G401 (cell line): ENCODE results near the gene SLC5A2. TPM values are rescaled to one million over a fixed set of nuclear protein-coding genes. Genes with fewer than 3 reads are reported as not detected.
"Not testable (repeated sequence)": the region's sequence is repeated elsewhere in the genome, so short reads cannot be mapped to it uniquely, and the experiment has no call there.

Experiments
- DNase-seq: peaks from one replicate; pipeline ENCODE4 v3.0.0-alpha.2; 2015; ENCODE audit warnings: low spot score
- in situ Hi-C: cut with HindIII; loops from 2 replicates; pipeline ENCODE4 v1.10.0; 2016; ENCODE audit warnings: low sequenced_read_pairs, mixed read lengths
- total RNA-seq: library from RNA; depleted of rRNA; stranded (reverse); fragments of >200 nt; shearing (Covaris generic); gene quantifications from 2 replicates; pipeline ENCODE4 v1.2.3, GENCODE V29; 2014

SLC5A2 gene
- total RNA-seq, 1 experiment from 2014 or later: not detected

- no peak for DNase-seq
- in situ Hi-C loops: no loop called here
Measured at GRCh38 chr16:31513884-31514283, 31.0 kb downstream of the SLC5A2 start.

- DNase-seq: no peak
- in situ Hi-C loops: no loop called here
Measured at GRCh38 chr16:31517800-31518402, 35.0 kb downstream of the SLC5A2 start.

- no peak for DNase-seq
- in situ Hi-C loops: no loop called here
Measured at GRCh38 chr16:31519759-31520431, 37.0 kb downstream of the SLC5A2 start.

- in situ Hi-C loops: no loop called here
- no peak for DNase-seq
Measured at GRCh38 chr16:31521368-31521767, 38.4 kb downstream of the SLC5A2 start.

- no peak for DNase-seq
Measured at GRCh38 chr16:31522071-31522470, 39.1 kb downstream of the SLC5A2 start.

GRCh38 chr16:31523768-31524167 lies 40.8 kb downstream of the SLC5A2 start:
- in situ Hi-C loops, DNase-seq: not testable (repeated sequence)

More at GRCh38 chr16:31522071-31522470, 39.1 kb downstream of the SLC5A2 start:
- in situ Hi-C loops: no loop called here

- in situ Hi-C loops: no loop called here
- DNase-seq: no peak
Measured at GRCh38 chr16:31525113-31525512, 42.2 kb downstream of the SLC5A2 start.

- no peak for DNase-seq
- in situ Hi-C loops: no loop called here
Measured at GRCh38 chr16:31527734-31528274, 44.9 kb downstream of the SLC5A2 start, which contains the start of gene AHSP. Gene AHSP, plus strand, starts transcription at chr16:31527900. Its CDS starts 240 bp downstream, at chr16:31528140.

- DNase-seq: no peak
- in situ Hi-C loops: no loop called here
Measured at GRCh38 chr16:31528523-31529107, 45.7 kb downstream of the SLC5A2 start.

GRCh38 chr16:31529108-31529936 lies 46.4 kb downstream of the SLC5A2 start:
- in situ Hi-C loops: no loop called here
- DNase-seq: no peak

GRCh38 chr16:31529937-31530312 lies 47.0 kb downstream of the SLC5A2 start:
- no peak for DNase-seq
- in situ Hi-C loops: no loop called here

GRCh38 chr16:31530405-31530804 lies 47.5 kb downstream of the SLC5A2 start:
- DNase-seq: no peak
- in situ Hi-C loops: no loop called here

GRCh38 chr16:31531096-31531495 lies 48.2 kb downstream of the SLC5A2 start:
- DNase-seq: no peak
- in situ Hi-C loops: no loop called here

GRCh38 chr16:31532120-31532519 lies 49.2 kb downstream of the SLC5A2 start:
- no peak for DNase-seq
- in situ Hi-C loops: no loop called here

GRCh38 chr16:31532896-31533295 lies 50.0 kb downstream of the SLC5A2 start:
- in situ Hi-C loops: no loop called here
- DNase-seq: no peak

GRCh38 chr16:31535737-31536136 lies 52.8 kb downstream of the SLC5A2 start:
- in situ Hi-C loops: no loop called here
- DNase-seq: no peak

GRCh38 chr16:31536804-31537361 lies 54.0 kb downstream of the SLC5A2 start:
- no peak for DNase-seq
- in situ Hi-C loops: no loop called here

GRCh38 chr16:31537362-31538242 lies 54.7 kb downstream of the SLC5A2 start:
- in situ Hi-C loops: no loop called here
- no peak for DNase-seq
